Stimulated activated CD4-positive, alpha-beta T cell treated with anti-CD3 and anti-CD28 coated beads, Interleukin-12 subunit alpha, Interleukin-12 subunit beta, amount 100 ng/mL, for 48 hours (primary cell): ENCODE measurements around the gene MNT.

Source experiments
- DNase-seq, 3 donors: peaks; one replicate each; pipeline ENCODE4 v3.0.0-alpha.2; 2020; ENCODE audit warnings: low read depth in 2 of 3, low spot score in 1 of 3

MNT gene

DNA sequence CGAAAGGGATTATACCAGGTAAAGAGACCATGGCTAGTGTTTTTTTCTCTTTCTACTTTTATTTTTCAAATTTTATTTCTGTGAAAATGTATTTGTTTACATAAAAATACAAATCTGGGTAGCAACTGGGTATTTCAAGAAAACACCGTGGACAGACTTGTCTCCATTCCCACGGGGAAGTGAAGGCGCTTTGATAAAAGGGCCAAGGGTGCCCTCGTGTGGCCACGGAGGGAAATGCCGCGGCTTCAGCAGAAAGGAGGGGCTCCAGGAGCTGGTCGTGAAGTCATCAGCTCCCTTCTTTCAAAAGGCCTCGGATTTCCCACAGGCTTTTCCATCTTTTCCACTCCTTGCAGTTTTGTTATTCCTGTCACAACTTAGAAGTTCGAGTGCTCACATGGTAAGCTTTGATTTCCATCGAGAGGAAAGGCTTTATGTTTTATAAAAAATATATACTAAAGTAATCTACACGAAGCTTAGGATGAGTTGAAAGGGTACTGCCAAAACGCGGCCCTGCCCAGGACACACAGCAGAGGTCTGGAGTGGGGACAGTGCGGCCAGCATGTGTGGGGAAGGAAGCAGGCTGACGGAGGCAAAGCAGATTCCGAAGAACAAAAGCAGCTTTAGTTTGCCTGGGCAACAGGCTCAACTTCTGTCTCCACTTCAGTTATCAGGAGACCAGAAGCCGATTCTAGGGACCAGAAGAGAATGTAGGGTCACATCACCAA, 15.3 kb upstream of the MNT start:
- peak; percentile 73 to 92 (median 74) for DNase-seq

GRCh38 chr17:2415081-2415480, 14.2 kb upstream of the MNT start:
- no peak for DNase-seq

DNA sequence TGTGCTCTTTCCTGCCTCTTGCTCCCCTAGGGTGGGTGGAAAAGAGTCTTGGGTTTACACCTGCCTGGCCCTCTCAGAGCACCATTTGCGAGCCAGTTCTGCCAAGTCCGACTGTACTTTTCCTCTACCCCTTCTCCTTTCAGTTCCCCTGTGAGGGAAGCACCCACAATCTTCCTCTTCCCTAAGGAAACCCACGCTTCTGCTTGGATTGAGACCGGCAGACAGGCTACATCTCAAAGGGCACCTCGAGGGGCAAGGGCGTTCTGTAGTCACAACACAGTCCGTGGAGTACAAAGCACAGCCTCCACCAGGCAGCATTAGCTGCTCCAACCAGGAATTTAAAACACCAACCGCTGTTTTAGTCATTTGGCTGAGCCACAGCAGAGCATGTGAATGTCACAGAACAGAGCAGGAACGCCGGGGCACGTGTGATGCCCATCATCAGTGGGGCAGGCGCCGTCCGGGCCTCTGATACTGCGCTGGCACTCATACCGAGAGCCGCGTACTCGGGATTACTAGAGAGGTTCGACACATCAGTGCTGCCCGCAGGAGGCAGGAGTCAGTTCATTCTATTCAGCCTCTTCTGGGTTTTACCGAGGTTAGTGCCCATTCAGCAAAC, 13.7 kb upstream of the MNT start:
- no peak for DNase-seq

- no peak for DNase-seq
Measured at GRCh38 chr17:2412561-2413021, 11.7 kb upstream of the MNT start.

DNA sequence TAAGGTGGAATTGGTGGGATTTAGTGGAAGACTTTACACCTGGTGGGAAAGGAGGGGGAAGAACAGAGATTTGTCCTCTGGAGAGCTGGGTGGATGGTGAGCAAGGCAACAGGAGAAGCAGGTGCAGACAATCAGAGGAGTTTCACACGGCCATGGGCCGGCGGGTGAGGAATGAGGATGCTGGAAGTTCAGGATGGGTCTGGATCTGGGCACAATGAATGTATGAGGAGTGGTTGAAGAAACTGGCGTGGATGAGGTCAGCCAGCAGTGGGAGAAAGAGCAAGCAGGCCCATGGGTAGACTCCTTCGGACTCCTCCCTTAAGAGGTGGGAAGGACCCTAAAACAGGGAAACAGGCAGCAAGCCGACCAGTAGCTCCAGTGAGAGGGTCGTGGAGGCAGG, 10.1 kb upstream of the MNT start:
- DNase-seq = no peak

- DNase-seq = peak in 1 of 3 donors; percentile 23
Measured at GRCh38 chr17:2406903-2407790, 6.3 kb upstream of the MNT start.

DNA sequence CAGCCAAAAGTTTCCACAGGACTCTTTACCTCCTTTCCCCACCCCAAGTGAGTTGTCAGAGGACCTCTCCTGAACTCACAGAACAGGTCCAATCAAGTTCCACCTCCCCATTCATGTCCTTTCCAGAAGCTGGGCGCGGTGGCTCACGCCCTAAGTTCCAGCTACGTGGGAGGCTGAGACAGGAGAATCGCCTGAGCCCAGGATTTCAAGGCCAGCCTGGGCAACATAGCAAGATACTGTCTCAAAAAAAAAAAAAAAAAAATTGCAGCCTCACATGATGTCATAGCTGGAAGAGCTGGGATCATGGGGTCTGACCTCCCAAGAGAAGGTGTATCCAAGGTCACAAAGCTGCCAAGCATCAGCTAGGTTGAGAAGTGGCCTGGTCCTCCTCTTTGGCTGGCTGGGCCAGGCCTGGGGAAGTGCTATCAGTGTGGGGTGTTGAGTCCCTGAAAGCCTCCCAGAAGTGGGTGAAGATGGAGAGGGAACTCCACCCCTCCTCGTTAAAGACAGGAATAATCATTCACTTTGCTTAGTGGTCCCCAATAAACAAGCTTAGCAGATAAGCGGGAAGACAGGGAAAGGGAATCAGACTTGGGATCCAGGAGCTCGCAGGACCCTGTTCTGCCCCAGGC, 5.5 kb upstream of the MNT start:
- no peak for DNase-seq

DNA sequence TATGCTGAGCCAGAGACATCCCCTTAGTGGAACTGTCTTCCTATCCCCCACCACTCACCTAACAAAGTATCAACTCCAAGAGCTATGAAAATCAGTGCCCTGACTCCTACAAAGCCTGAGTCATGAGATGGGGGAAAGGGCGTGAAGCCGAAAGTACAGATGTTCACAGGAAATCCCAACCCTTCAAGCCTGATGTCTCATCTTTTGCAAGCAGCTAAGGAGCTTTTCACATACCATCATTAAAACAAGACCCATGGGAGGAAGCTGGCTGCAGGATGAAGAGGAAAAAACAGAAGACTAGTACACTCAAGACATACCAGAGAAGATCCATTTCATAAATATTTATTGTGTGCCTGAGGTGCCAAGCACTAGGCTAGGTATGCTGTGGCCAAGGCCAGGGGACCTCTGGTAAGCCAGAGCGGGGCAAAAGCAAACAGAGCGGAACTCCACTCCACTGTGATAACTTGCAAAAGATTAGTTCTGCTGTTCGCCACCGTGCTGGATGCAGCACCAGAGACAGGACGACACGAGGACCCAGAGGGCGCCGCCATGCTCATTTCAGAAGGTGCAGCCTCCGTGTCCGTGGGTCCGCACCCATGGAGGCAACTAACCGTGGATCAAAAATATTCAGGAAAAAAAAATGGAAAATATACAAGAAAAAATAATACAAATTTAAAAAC, 4.5 kb upstream of the MNT start:
- DNase-seq = no peak

- DNase-seq = no peak
Measured at GRCh38 chr17:2403044-2403443, 2.2 kb upstream of the MNT start.

GRCh38 chr17:2402544-2402943, 1.7 kb upstream of the MNT start:
- DNase-seq = no peak

DNA sequence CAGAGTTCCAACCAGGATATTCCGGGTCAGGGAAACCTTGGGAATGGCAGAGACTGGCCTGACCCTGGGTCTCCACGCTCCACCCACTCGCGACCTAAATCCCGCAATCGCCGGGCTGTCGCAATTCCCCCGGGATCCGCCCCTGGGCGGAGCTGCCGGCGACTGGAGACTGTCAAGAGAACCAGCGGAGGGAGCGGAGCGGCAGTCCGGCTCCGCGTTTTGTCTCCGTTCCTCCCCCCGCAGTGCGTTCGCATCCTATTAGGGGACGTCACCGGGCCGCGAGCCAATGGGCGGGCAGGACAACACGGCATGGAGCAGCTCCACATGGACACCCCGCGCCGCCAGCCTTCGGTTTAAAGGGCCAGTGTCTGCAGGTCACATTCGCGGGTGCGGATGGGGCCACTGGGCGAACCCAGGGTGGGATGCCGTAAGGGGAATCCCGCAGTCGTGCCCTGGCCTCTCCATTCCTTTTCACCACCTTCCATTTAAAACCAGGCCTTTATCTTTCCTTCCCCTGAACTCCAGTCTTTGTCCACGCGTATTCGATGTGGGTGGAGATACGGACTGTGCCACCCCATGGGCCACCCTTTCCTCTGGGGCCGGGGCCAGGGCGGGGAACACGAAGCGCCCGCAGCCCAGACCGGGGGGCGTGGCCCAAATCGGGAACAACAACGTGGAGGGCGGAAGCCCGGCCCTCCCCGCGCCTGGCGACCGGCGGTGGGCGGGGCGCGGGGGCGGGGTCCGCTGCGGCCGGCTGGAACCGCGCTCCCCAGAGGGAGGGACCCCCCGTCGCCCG, 764 bp upstream of the MNT start:
- peak; percentile 98 to 99 (median 99) for DNase-seq

DNA sequence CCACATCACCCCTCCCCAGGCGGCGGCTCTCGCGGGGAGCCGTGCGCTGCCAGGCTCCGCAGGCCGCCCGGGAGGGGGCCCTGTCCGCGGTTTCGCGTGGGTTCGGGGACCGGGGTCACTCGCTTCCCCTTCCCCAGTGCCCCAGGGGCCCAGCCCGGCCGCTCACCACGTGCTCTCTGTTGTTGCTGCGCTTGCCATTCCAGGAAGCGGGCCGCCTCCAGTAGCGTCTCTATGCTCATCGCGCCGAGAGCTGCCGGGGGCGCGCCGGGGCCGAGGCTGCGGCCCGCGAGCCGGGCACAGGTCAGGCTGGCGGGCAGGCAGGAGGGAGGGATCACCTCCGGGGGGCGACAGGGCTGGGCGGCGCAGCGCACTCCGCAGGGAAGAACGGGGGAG, 390 bp downstream of the MNT start:
- peak in 1 of 3 donors; percentile 52 for DNase-seq

- peak; percentile 85 to 91 (median 86) for DNase-seq
Measured at GRCh38 chr17:2399572-2400473, 1.0 kb downstream of the MNT start.

GRCh38 chr17:2398655-2399571, 1.9 kb downstream of the MNT start:
- DNase-seq = peak in 2 of 3 donors; percentile 40 to 42

- DNase-seq = no peak
Measured at GRCh38 chr17:2398182-2398581, 2.7 kb downstream of the MNT start.

DNA sequence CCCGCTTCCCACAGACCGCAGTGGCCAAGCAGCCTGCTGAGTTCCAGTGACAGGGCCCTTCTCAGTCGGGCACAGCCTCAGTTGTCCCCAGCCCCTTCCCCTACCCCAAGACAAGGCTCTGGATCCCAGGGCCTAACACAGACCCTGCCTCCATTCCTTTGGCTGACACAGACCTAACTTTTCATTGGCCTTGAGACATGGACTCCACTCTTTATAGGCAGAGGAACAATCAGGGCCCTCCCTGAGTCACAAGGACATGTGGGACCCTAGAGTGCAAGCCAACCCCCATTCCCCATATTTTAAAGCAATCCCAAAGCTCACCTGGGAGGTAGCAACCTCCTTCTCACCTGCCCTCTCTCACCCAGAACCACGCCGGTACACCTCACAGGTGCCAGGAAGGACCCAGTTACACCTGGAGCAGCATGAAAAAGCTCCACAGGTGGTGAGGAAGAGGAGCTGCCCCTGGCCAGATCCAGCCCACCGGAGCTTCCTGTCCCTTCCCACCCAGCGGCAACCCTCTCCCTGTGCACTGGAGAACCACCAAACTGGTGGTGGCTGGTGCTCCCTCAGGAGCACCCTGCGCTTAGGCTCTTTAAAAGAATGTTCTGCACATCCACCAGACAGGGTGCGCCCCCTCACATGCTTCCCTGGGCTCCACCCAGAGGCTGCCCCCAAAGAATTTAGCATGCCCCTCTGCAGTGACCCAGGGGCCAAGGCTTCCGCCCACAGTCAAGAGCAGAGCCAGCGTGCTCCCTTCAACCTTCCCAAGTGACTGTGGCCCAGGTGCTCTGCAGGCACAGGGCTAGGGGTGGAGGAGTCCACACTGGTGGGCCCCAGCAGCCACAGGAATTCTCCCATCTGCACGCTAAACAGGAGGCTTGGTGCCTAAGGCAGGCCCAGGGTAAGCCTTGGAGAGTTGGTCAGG, 3.4 kb downstream of the MNT start:
- no peak for DNase-seq
